Measurements from ENCODE around the gene ABCA8. TPM values are rescaled to one million over a fixed set of nuclear protein-coding genes. Genes with fewer than 3 reads are reported as not detected.

The ABCA8 gene
- total RNA-seq, 1 experiment from 2014 or later, result 0.15 TPM

GRCh38 chr17:68850749-68851510 is 104.3 kb downstream of the ABCA8 start (continued):
- TF ChIP-seq ZMAT4 (CRISPR knock-in tag; IDR thresholded peaks at IDR 0.05), result no peak
- TF ChIP-seq PRRX2 (CRISPR knock-in tag; IDR thresholded peaks at IDR 0.05), result no peak
- TF ChIP-seq ZNF317 (CRISPR knock-in tag; IDR thresholded peaks at IDR 0.05; ENCODE audit: borderline replicate concordance, low read depth), result no peak
- TF ChIP-seq ETV6 (CRISPR knock-in tag; IDR thresholded peaks at IDR 0.05), result no peak
- no peak for TF ChIP-seq ZNF416 (CRISPR knock-in tag; IDR thresholded peaks at IDR 0.05)
- no peak for TF ChIP-seq FOXP1 (CRISPR knock-in tag; IDR thresholded peaks at IDR 0.05; ENCODE audit: borderline replicate concordance)
- no peak for TF ChIP-seq ZNF532 (CRISPR knock-in tag; IDR thresholded peaks at IDR 0.05; ENCODE audit: borderline replicate concordance)

- POLR2A ChIA-PET, result interaction anchor here (0.6 kb wide), 1 partner anchor 21 kb away, joined by 3 read pairs; no protein-coding TSS in a partner anchor
- H3K4me1 Mint-ChIP-seq, result no peaks in the 10 kb centered on the region
- no peak for ATAC-seq
- H3K27me3 Mint-ChIP-seq (ENCODE audit: low read depth), result no peaks in the 10 kb centered on the region
- no peak overlapping the region for H3K27ac Mint-ChIP-seq
- H3K36me3 Mint-ChIP-seq, result no peaks in the 10 kb centered on the region
- no peak for DNase-seq (ENCODE audit: low spot score)
- CTCF ChIA-PET, result no interaction called here
- TF ChIP-seq USF2 (CRISPR knock-in tag; IDR thresholded peaks at IDR 0.05) (no peak), PRRX2 (CRISPR knock-in tag; IDR thresholded peaks at IDR 0.05) (no peak), CTCF (IDR thresholded peaks at IDR 0.05) (no peak), MYBL2 (CRISPR knock-in tag; IDR thresholded peaks at IDR 0.05) (no peak), ZNF425 (CRISPR knock-in tag; conservative IDR thresholded peaks at IDR 0.05) (no peak), ERG (CRISPR knock-in tag; IDR thresholded peaks at IDR 0.05) (no peak), ZNF232 (CRISPR knock-in tag; IDR thresholded peaks at IDR 0.05) (no peak), OVOL2 (CRISPR knock-in tag; IDR thresholded peaks at IDR 0.05; ENCODE audit: borderline replicate concordance) (no peak)
- H3K9me3 Mint-ChIP-seq, result peaks cover 20% of the 10 kb centered on the region
- no peak overlapping the region for H3K4me3 Mint-ChIP-seq
These were observed 105.2 kb downstream of the ABCA8 start for GRCh38 chr17:68849673-68850610.
